Mesenchymal stem cell (in vitro differentiated cells and primary cell): ENCODE results near the gene ACVR2B.

Experiments
- DNase-seq: peaks from one replicate; pipeline ENCODE4 v3.0.0-alpha.2; 2013
- H2AFZ ChIP-seq: one replicate; pipeline ENCODE4 v1.6.1; 2013; ENCODE audit warnings: low read depth, mild to moderate bottlenecking, control low read depth, inconsistent platforms, low read length, moderate library complexity
- H2AK5ac ChIP-seq: 2 replicates; pipeline ENCODE4 v1.6.1; 2013; ENCODE audit warnings: low read length, moderate library complexity, mild to moderate bottlenecking, inconsistent platforms; ENCODE audit not compliant: severe bottlenecking
- H2BK120ac ChIP-seq: one replicate; pipeline ENCODE4 v1.6.1; 2013; ENCODE audit warnings: low read depth, mild to moderate bottlenecking, inconsistent platforms, low read length, moderate library complexity
- H2BK12ac ChIP-seq, 2 experiments: one replicate each; pipeline ENCODE4 v1.6.1; 2013; ENCODE audit warnings: inconsistent platforms in 2 of 2, low read length in 2 of 2, mild to moderate bottlenecking in 2 of 2, moderate library complexity in 2 of 2, control low read depth in 1 of 2
- H2BK15ac ChIP-seq: one replicate; pipeline ENCODE4 v1.6.1; 2013; ENCODE audit warnings: mild to moderate bottlenecking, low read depth, inconsistent platforms; ENCODE audit not compliant: poor library complexity, severe bottlenecking
- H2BK5ac ChIP-seq: 2 replicates; pipeline ENCODE4 v1.6.1; 2013; ENCODE audit warnings: low read depth, mild to moderate bottlenecking, low read length, control low read depth, inconsistent platforms; ENCODE audit not compliant: poor library complexity, severe bottlenecking
- H3K14ac ChIP-seq, 2 experiments: one replicate each; pipeline ENCODE4 v1.6.1; 2013; ENCODE audit warnings: inconsistent platforms in 2 of 2, low read length in 2 of 2, control low read depth in 1 of 2, mild to moderate bottlenecking in 1 of 2, moderate library complexity in 1 of 2
- H3K18ac ChIP-seq, 2 experiments: one replicate each; pipeline ENCODE4 v1.6.1; 2013; ENCODE audit warnings: inconsistent platforms in 2 of 2, low read length in 2 of 2, control low read depth in 1 of 2, low read depth in 1 of 2, mild to moderate bottlenecking in 1 of 2
- H3K23ac ChIP-seq, 2 experiments: one replicate each; pipeline ENCODE4 v1.6.1; 2013; ENCODE audit warnings: inconsistent platforms in 2 of 2, low read length in 2 of 2, mild to moderate bottlenecking in 2 of 2, moderate library complexity in 2 of 2, control low read depth in 1 of 2
- H3K27ac ChIP-seq: 2 replicates; pipeline ENCODE4 v1.5.1; 2013; ENCODE audit warnings: mild to moderate bottlenecking, moderate library complexity, low read length, control low read depth, inconsistent platforms; ENCODE audit not compliant: poor library complexity, severe bottlenecking
- H3K27me3 ChIP-seq, 2 experiments: 2 replicates each; pipeline versions ENCODE4 v1.6.1 to v1.7.0; 2013; ENCODE audit warnings: low read length in 2 of 2, mild to moderate bottlenecking in 2 of 2, moderate library complexity in 2 of 2, control low read depth in 1 of 2, inconsistent platforms in 1 of 2; ENCODE audit not compliant: control insufficient read depth in 1 of 2, insufficient read depth in 1 of 2
- H3K36me3 ChIP-seq, 2 experiments: 2 replicates each; pipeline versions ENCODE4 v1.6.1 to v1.7.0; 2013; ENCODE audit warnings: low read length in 2 of 2, control low read depth in 1 of 2, inconsistent platforms in 1 of 2, low read depth in 1 of 2, mild to moderate bottlenecking in 1 of 2; ENCODE audit not compliant: insufficient read depth in 2 of 2, control insufficient read depth in 1 of 2
- H3K4ac ChIP-seq, 2 experiments: one replicate each; pipeline ENCODE4 v1.6.1; 2013; ENCODE audit warnings: inconsistent platforms in 2 of 2, low read length in 2 of 2, mild to moderate bottlenecking in 2 of 2, moderate library complexity in 2 of 2, control low read depth in 1 of 2, low read depth in 1 of 2
- H3K4me1 ChIP-seq: 2 replicates; pipeline ENCODE4 v1.6.1; 2013; ENCODE audit warnings: low read depth, low read length, control low read depth; ENCODE audit not compliant: control insufficient read depth, insufficient read depth
- H3K4me2 ChIP-seq: 2 replicates; pipeline ENCODE4 v1.6.1; 2013; ENCODE audit warnings: low read length, mild to moderate bottlenecking, inconsistent platforms; ENCODE audit not compliant: poor library complexity, severe bottlenecking
- H3K4me3 ChIP-seq, 2 experiments: 2 replicates each; pipeline versions ENCODE4 v1.5.1 to v1.7.0; 2013; ENCODE audit warnings: low read length in 2 of 2, mild to moderate bottlenecking in 2 of 2, control low read depth in 1 of 2, low read depth in 1 of 2; ENCODE audit not compliant: insufficient read depth in 1 of 2
- H3K79me1 ChIP-seq: replicated peaks from 2 replicates; pipeline ENCODE4 v1.6.1; 2013; ENCODE audit warnings: mild to moderate bottlenecking, control low read depth, low read length, inconsistent platforms; ENCODE audit not compliant: poor library complexity, severe bottlenecking
- H3K9ac ChIP-seq: 2 replicates; pipeline ENCODE4 v1.7.0; 2013; ENCODE audit warnings: mild to moderate bottlenecking, low read length, moderate library complexity
- H3K9me3 ChIP-seq: 2 replicates; pipeline ENCODE4 v1.7.0; 2013; ENCODE audit warnings: mild to moderate bottlenecking, low read length; ENCODE audit not compliant: control insufficient read depth
- H4K8ac ChIP-seq: one replicate; pipeline ENCODE4 v1.6.1; 2013; ENCODE audit warnings: inconsistent platforms, mild to moderate bottlenecking, low read length, moderate library complexity
- H4K91ac ChIP-seq: one replicate; pipeline ENCODE4 v1.6.1; 2013; ENCODE audit warnings: mild to moderate bottlenecking, low read length, inconsistent platforms
- WGBS: methylation state at CpG from one replicate; pipeline ENCODE4 v1.1.7; 2013; ENCODE audit warnings: mixed read lengths; 5-methylcytosine and 5-hydroxymethylcytosine counted together

ACVR2B gene

GRCh38 chr3:38459499-38460048 lies 5.9 kb downstream of the ACVR2B start:
- Histone ChIP-seq H2AFZ (no peak overlapping the region), H2BK120ac (no peak overlapping the region), H4K8ac (no peak overlapping the region), H3K4me3 (no peak overlapping the region), H3K27ac (no peak overlapping the region), H2AK5ac (no peak overlapping the region), H3K4me2 (no peak overlapping the region), H3K36me3 (no peaks in the 10 kb centered on the region), H3K14ac (peak overlapping the region in 1 of 2 experiments; percentile 55), H3K9ac (no peak overlapping the region), H4K91ac (no peak overlapping the region), H2BK12ac (no peak overlapping the region), H3K4ac (no peak overlapping the region), H3K9me3 (no peaks in the 10 kb centered on the region), H3K18ac (no peak overlapping the region), H2BK15ac (no peak overlapping the region), H3K79me1 (peaks cover 77% of the 10 kb centered on the region), H3K27me3 (peaks cover 0 to 5% of the 10 kb centered on the region in 2 experiments), H3K4me1 (peaks cover 19% of the 10 kb centered on the region), H2BK5ac (no peak overlapping the region), H3K23ac (no peak overlapping the region)
- no peak for DNase-seq
- 94% methylated on average over 10 of the region's 10 CpGs for WGBS

GRCh38 chr3:38460377-38461270 lies 6.9 kb downstream of the ACVR2B start:
- Histone ChIP-seq H3K4me1 (peaks cover 12% of the 10 kb centered on the region), H3K18ac (no peak overlapping the region), H3K36me3 (no peaks in the 10 kb centered on the region), H3K9ac (no peak overlapping the region), H4K8ac (no peak overlapping the region), H2AFZ (no peak overlapping the region), H2BK5ac (no peak overlapping the region), H2AK5ac (no peak overlapping the region), H2BK15ac (no peak overlapping the region), H3K4me2 (no peak overlapping the region), H3K23ac (no peak overlapping the region), H3K27me3 (peaks cover 0 to 3% of the 10 kb centered on the region in 2 experiments), H3K4ac (no peak overlapping the region), H3K9me3 (peaks cover 4% of the 10 kb centered on the region), H2BK12ac (no peak overlapping the region), H3K79me1 (peaks cover 74% of the 10 kb centered on the region), H3K14ac (no peak overlapping the region), H3K27ac (no peak overlapping the region), H4K91ac (no peak overlapping the region), H2BK120ac (no peak overlapping the region), H3K4me3 (no peak overlapping the region)
- WGBS, result 96% methylated on average over 12 of the region's 12 CpGs
- no peak for DNase-seq

- H4K8ac ChIP-seq, result no peak overlapping the region
- no peaks in the 10 kb centered on the region for H3K4me1 ChIP-seq
- H2BK5ac ChIP-seq, result no peak overlapping the region
- H2BK12ac ChIP-seq, result no peak overlapping the region
- no peak overlapping the region for H4K91ac ChIP-seq
- no peak overlapping the region for H2AFZ ChIP-seq
- H2BK120ac ChIP-seq, result no peak overlapping the region
- H3K18ac ChIP-seq, result no peak overlapping the region
- H3K79me1 ChIP-seq, result peaks cover 46% of the 10 kb centered on the region
- peaks cover 25% of the 10 kb centered on the region for H3K9me3 ChIP-seq
- no peaks in the 10 kb centered on the region for H3K36me3 ChIP-seq
- no peaks in the 10 kb centered on the region for H3K27me3 ChIP-seq
- H2BK15ac ChIP-seq, result no peak overlapping the region
- no peak overlapping the region for H3K27ac ChIP-seq
- no peak overlapping the region for H3K4me3 ChIP-seq
- DNase-seq, result no peak
- no peak overlapping the region for H3K14ac ChIP-seq
- 100% methylated on average over 1 of the region's 1 CpG for WGBS
- H2AK5ac ChIP-seq, result no peak overlapping the region
- no peak overlapping the region for H3K9ac ChIP-seq
- H3K4me2 ChIP-seq, result no peak overlapping the region
- no peak overlapping the region for H3K23ac ChIP-seq
- no peak overlapping the region for H3K4ac ChIP-seq
These were observed 12.0 kb downstream of the ACVR2B start for GRCh38 chr3:38465588-38466154.

GRCh38 chr3:38468765-38469164 lies 15.1 kb downstream of the ACVR2B start:
- Histone ChIP-seq H2BK12ac (no peak overlapping the region), H3K14ac (no peak overlapping the region), H3K27ac (no peak overlapping the region), H2BK120ac (no peak overlapping the region), H3K4me2 (no peak overlapping the region), H3K4ac (no peak overlapping the region), H3K4me1 (peaks cover 7% of the 10 kb centered on the region), H3K4me3 (no peak overlapping the region), H3K18ac (no peak overlapping the region), H3K9ac (no peak overlapping the region), H3K79me1 (peaks cover 49% of the 10 kb centered on the region), H2BK5ac (no peak overlapping the region), H3K23ac (no peak overlapping the region), H2AK5ac (no peak overlapping the region), H4K8ac (no peak overlapping the region), H4K91ac (no peak overlapping the region), H3K9me3 (peaks cover 25% of the 10 kb centered on the region), H2BK15ac (no peak overlapping the region), H2AFZ (no peak overlapping the region), H3K36me3 (no peaks in the 10 kb centered on the region), H3K27me3 (no peaks in the 10 kb centered on the region)
- DNase-seq, result no peak
- WGBS, result 100% methylated on average over 1 of the region's 1 CpG
